B cell (primary cell): Measurements from ENCODE around the gene GPHN.

Experiments used
- CTCF ChIP-seq: fragments of 200-600 bp; IDR thresholded peaks from one replicate; pipeline ENCODE4 v1.8.0; 2022; ENCODE audit warnings: antibody characterized with exemption, mild to moderate bottlenecking
- EZH2 ChIP-seq: IDR thresholded peaks from 2 replicates; pipeline ENCODE4 v1.6.1; 2012; ENCODE audit warnings: borderline replicate concordance, low read depth, mild to moderate bottlenecking, moderate library complexity, low read length; ENCODE audit not compliant: insufficient read depth, poor library complexity, severe bottlenecking

DNA sequence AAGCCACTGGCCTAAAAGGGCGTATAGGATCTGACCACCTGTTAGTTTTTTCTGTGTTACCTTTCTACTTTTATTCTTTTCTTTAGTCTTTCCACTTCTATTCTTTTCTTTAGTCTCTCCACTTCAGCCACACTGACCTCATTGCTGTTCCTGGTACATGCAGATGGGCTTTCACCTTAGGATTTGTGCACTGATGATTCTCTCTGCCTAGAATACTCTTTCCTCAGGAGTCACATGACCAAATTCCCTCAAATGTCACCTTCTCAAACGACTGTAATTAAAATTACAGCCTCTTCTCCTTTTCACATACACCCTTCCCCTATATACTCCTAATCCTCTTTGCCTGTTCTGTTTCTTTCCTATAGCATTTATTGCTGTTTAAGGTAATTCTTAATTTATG lies 36.0 kb downstream of the GPHN start:
- TF ChIP-seq CTCF (no peak), EZH2 (no peak)
